Measurements from ENCODE around the gene HELQ. TPM values are rescaled to one million over a fixed set of nuclear protein-coding genes. Genes with fewer than 3 reads are reported as not detected.
"Not testable (repeated sequence)": the region's sequence is repeated elsewhere in the genome, so short reads cannot be mapped to it uniquely, and the experiment has no call there.

The HELQ gene
- total and polyA plus RNA-seq, 3 experiments from 2014 or later = 14.0 to 23.5 (median 15.3) TPM

GRCh38 chr4:83417566-83417965 is 38.1 kb downstream of the HELQ start:
- Histone ChIP-seq H3K27me3 (ENCODE audit: insufficient read depth, low read length, poor library complexity, severe bottlenecking) (no peaks in the 10 kb centered on the region), H3K4me1 (ENCODE audit: insufficient read depth, low read length) (no peaks in the 10 kb centered on the region), H3K36me3 (ENCODE audit: insufficient read depth, low read length) (peaks cover 25% of the 10 kb centered on the region), H3K4me3 (ENCODE audit: low read length) (no peak overlapping the region), H3K27ac (ENCODE audit: low read depth, low read length) (no peak overlapping the region), H3K9me3 (ENCODE audit: low read length) (no peaks in the 10 kb centered on the region)
- Mint-ChIP-seq H3K9me3 (no peaks in the 10 kb centered on the region), H3K36me3 (peaks cover 12 to 73% (median 20%) of the 10 kb centered on the region in 3 donors), H3K27ac (no peak overlapping the region), H3K4me3 (no peak overlapping the region), H3K27me3 (no peaks in the 10 kb centered on the region), H3K4me1 (no peaks in the 10 kb centered on the region)
- no peak for DNase-seq
- ChIA-PET CTCF (no interaction called here), POLR2A (no interaction called here)

GRCh38 chr4:83413676-83414075 is 41.9 kb downstream of the HELQ start:
- no peak for DNase-seq
- H3K4me3 Mint-ChIP-seq = no peak overlapping the region
- peaks cover 0 to 3% (median 2%) of the 10 kb centered on the region in 3 donors for H3K4me1 Mint-ChIP-seq
- H3K9me3 ChIP-seq (ENCODE audit: low read length) = no peaks in the 10 kb centered on the region
- no peaks in the 10 kb centered on the region for H3K27me3 ChIP-seq (ENCODE audit: insufficient read depth, low read length, poor library complexity, severe bottlenecking)
- no peaks in the 10 kb centered on the region for H3K9me3 Mint-ChIP-seq
- peaks cover 8 to 89% (median 18%) of the 10 kb centered on the region in 3 donors for H3K36me3 Mint-ChIP-seq
- ChIA-PET POLR2A (no interaction called here), CTCF (interaction anchor here (1.5 kb wide), 1 partner anchor 12 kb away, joined by 4 read pairs; no protein-coding TSS in a partner anchor)
- H3K27me3 Mint-ChIP-seq = no peaks in the 10 kb centered on the region
- no peak overlapping the region for H3K27ac ChIP-seq (ENCODE audit: low read depth, low read length)
- peak overlapping the region in 1 of 8 donors; percentile 29 for H3K27ac Mint-ChIP-seq
- H3K4me1 ChIP-seq (ENCODE audit: insufficient read depth, low read length) = no peaks in the 10 kb centered on the region
- no peak overlapping the region for H3K4me3 ChIP-seq (ENCODE audit: low read length)
- peaks cover 26% of the 10 kb centered on the region for H3K36me3 ChIP-seq (ENCODE audit: insufficient read depth, low read length)

GRCh38 chr4:83408908-83409307 is 46.7 kb downstream of the HELQ start:
- DNase-seq = no peak
- no peak overlapping the region for H3K27ac ChIP-seq (ENCODE audit: low read depth, low read length)
- Mint-ChIP-seq H3K4me3 (no peak overlapping the region), H3K36me3 (peaks cover 0 to 68% (median 26%) of the 10 kb centered on the region in 3 donors), H3K9me3 (no peaks in the 10 kb centered on the region), H3K27ac (peak overlapping the region in 4 of 8 donors; percentile 1 to 91 (median 68)), H3K27me3 (no peaks in the 10 kb centered on the region), H3K4me1 (peaks cover 0 to 6% (median 2%) of the 10 kb centered on the region in 3 donors)
- peaks cover 20% of the 10 kb centered on the region for H3K36me3 ChIP-seq (ENCODE audit: insufficient read depth, low read length)
- H3K27me3 ChIP-seq (ENCODE audit: insufficient read depth, low read length, poor library complexity, severe bottlenecking) = no peaks in the 10 kb centered on the region
- ChIA-PET CTCF (no interaction called here), POLR2A (no interaction called here)
- no peak overlapping the region for H3K4me3 ChIP-seq (ENCODE audit: low read length)
- H3K4me1 ChIP-seq (ENCODE audit: insufficient read depth, low read length) = no peaks in the 10 kb centered on the region
- no peaks in the 10 kb centered on the region for H3K9me3 ChIP-seq (ENCODE audit: low read length)

- Mint-ChIP-seq H3K9me3 (no peaks in the 10 kb centered on the region), H3K27me3 (no peaks in the 10 kb centered on the region), H3K4me3 (no peak overlapping the region), H3K27ac (no peak overlapping the region), H3K36me3 (peaks cover 5 to 44% (median 21%) of the 10 kb centered on the region in 3 donors), H3K4me1 (peaks cover 0 to 6% (median 4%) of the 10 kb centered on the region in 3 donors)
- Histone ChIP-seq H3K4me3 (ENCODE audit: low read length) (no peak overlapping the region), H3K27me3 (ENCODE audit: insufficient read depth, low read length, poor library complexity, severe bottlenecking) (no peaks in the 10 kb centered on the region), H3K9me3 (ENCODE audit: low read length) (no peaks in the 10 kb centered on the region), H3K36me3 (ENCODE audit: insufficient read depth, low read length) (peaks cover 10% of the 10 kb centered on the region), H3K27ac (ENCODE audit: low read depth, low read length) (no peak overlapping the region), H3K4me1 (ENCODE audit: insufficient read depth, low read length) (no peaks in the 10 kb centered on the region)
- CTCF ChIA-PET = no interaction called here
- POLR2A ChIA-PET = no interaction called here
- no peak for DNase-seq
These were observed 49.5 kb downstream of the HELQ start for GRCh38 chr4:83405844-83406816.

GRCh38 chr4:83398158-83398557 is 57.5 kb downstream of the HELQ start:
- Mint-ChIP-seq H3K9me3 (peaks cover 0 to 15% (median 6%) of the 10 kb centered on the region in 5 donors), H3K36me3 (peaks cover 9 to 41% (median 21%) of the 10 kb centered on the region in 3 donors), H3K4me3 (peak overlapping the region in 2 of 7 donors; percentile 27 to 60)
- H3K27ac ChIP-seq (ENCODE audit: low read depth, low read length); H3K27ac Mint-ChIP-seq; H3K27me3 Mint-ChIP-seq; H3K4me3 ChIP-seq (ENCODE audit: low read length); POLR2A ChIA-PET; CTCF ChIA-PET; H3K4me1 ChIP-seq (ENCODE audit: insufficient read depth, low read length); H3K9me3 ChIP-seq (ENCODE audit: low read length); DNase-seq; H3K36me3 ChIP-seq (ENCODE audit: insufficient read depth, low read length); H3K27me3 ChIP-seq (ENCODE audit: insufficient read depth, low read length, poor library complexity, severe bottlenecking); H3K4me1 Mint-ChIP-seq: not testable (repeated sequence)

- H3K36me3 Mint-ChIP-seq = peaks cover 4 to 18% (median 10%) of the 10 kb centered on the region in 3 donors
- DNase-seq = no peak
- H3K36me3 ChIP-seq (ENCODE audit: insufficient read depth, low read length) = no peaks in the 10 kb centered on the region
- no peaks in the 10 kb centered on the region for H3K9me3 ChIP-seq (ENCODE audit: low read length)
- ChIA-PET POLR2A (no interaction called here), CTCF (no interaction called here)
- no peak overlapping the region for H3K4me3 ChIP-seq (ENCODE audit: low read length)
- H3K27ac Mint-ChIP-seq = no peak overlapping the region
- no peaks in the 10 kb centered on the region for H3K27me3 ChIP-seq (ENCODE audit: insufficient read depth, low read length, poor library complexity, severe bottlenecking)
- H3K27ac ChIP-seq (ENCODE audit: low read depth, low read length) = no peak overlapping the region
- peaks cover 0 to 6% of the 10 kb centered on the region in 2 donors for H3K27me3 Mint-ChIP-seq
- H3K4me1 ChIP-seq (ENCODE audit: insufficient read depth, low read length) = no peaks in the 10 kb centered on the region
- no peak overlapping the region for H3K4me3 Mint-ChIP-seq
- H3K4me1 Mint-ChIP-seq = peaks cover 0 to 8% (median 3%) of the 10 kb centered on the region in 3 donors
- peaks cover 0 to 6% (median 4%) of the 10 kb centered on the region in 5 donors for H3K9me3 Mint-ChIP-seq
These were observed 61.7 kb downstream of the HELQ start for GRCh38 chr4:83393908-83394307.

GRCh38 chr4:83392562-83392961 is 63.1 kb downstream of the HELQ start:
- no peak overlapping the region for H3K27ac Mint-ChIP-seq
- no peak overlapping the region for H3K4me3 Mint-ChIP-seq
- H3K4me3 ChIP-seq (ENCODE audit: low read length) = no peak overlapping the region
- peaks cover 2 to 9% (median 3%) of the 10 kb centered on the region in 3 donors for H3K36me3 Mint-ChIP-seq
- POLR2A ChIA-PET = no interaction called here
- no peaks in the 10 kb centered on the region for H3K27me3 ChIP-seq (ENCODE audit: insufficient read depth, low read length, poor library complexity, severe bottlenecking)
- H3K9me3 Mint-ChIP-seq = peaks cover 0 to 3% (median 2%) of the 10 kb centered on the region in 5 donors
- H3K36me3 ChIP-seq (ENCODE audit: insufficient read depth, low read length) = no peaks in the 10 kb centered on the region
- H3K4me1 ChIP-seq (ENCODE audit: insufficient read depth, low read length) = peaks cover 11% of the 10 kb centered on the region
- H3K27me3 Mint-ChIP-seq = peaks cover 0 to 6% of the 10 kb centered on the region in 2 donors
- no peak for DNase-seq
- H3K9me3 ChIP-seq (ENCODE audit: low read length) = no peaks in the 10 kb centered on the region
- no peak overlapping the region for H3K27ac ChIP-seq (ENCODE audit: low read depth, low read length)
- CTCF ChIA-PET = interaction anchor here (1.0 kb wide), 1 partner anchor 13 kb away, joined by 4 read pairs; no protein-coding TSS in a partner anchor
- peaks cover 4 to 12% (median 9%) of the 10 kb centered on the region in 3 donors for H3K4me1 Mint-ChIP-seq

GRCh38 chr4:83390944-83391343 is 64.7 kb downstream of the HELQ start:
- H3K27me3 ChIP-seq (ENCODE audit: insufficient read depth, low read length, poor library complexity, severe bottlenecking) = no peaks in the 10 kb centered on the region
- Mint-ChIP-seq H3K9me3 (peaks cover 0 to 2% (median 0%) of the 10 kb centered on the region in 5 donors), H3K27me3 (peaks cover 0 to 6% of the 10 kb centered on the region in 2 donors), H3K27ac (no peak overlapping the region), H3K4me1 (peaks cover 4 to 10% (median 9%) of the 10 kb centered on the region in 3 donors), H3K4me3 (no peak overlapping the region), H3K36me3 (peaks cover 0 to 6% (median 3%) of the 10 kb centered on the region in 3 donors)
- no peaks in the 10 kb centered on the region for H3K36me3 ChIP-seq (ENCODE audit: insufficient read depth, low read length)
- no peak overlapping the region for H3K27ac ChIP-seq (ENCODE audit: low read depth, low read length)
- H3K4me3 ChIP-seq (ENCODE audit: low read length) = no peak overlapping the region
- CTCF ChIA-PET = no interaction called here
- H3K9me3 ChIP-seq (ENCODE audit: low read length) = no peaks in the 10 kb centered on the region
- H3K4me1 ChIP-seq (ENCODE audit: insufficient read depth, low read length) = peaks cover 11% of the 10 kb centered on the region
- POLR2A ChIA-PET = no interaction called here
- DNase-seq = no peak

All from CD8-positive, alpha-beta memory T cell (primary cell).